HepG2 (cell line): ENCODE results near the gene LIN28B. TPM values are rescaled to one million over a fixed set of nuclear protein-coding genes. Genes with fewer than 3 reads are reported as not detected.

Experiments used
- ATAC-seq: fragments of 200-7000 bp; cut with Tn5 transposase; 3 replicates; pipeline ENCODE4 v1.9.1; 2020; ENCODE audit warnings: mild to moderate bottlenecking, moderate library complexity
- BruUV-seq: library from RNA; stranded (reverse); fragments of 400-500 nt; replicated peaks from 2 replicates; lab custom pipeline; 2021; lab: Mats Ljungman, UMichigan
- CTCF ChIA-PET: fragments of 300-600 bp; formaldehyde crosslinking; extraction: SDS; loops from one replicate; lab custom pipeline; 2021; ENCODE audit warnings: low total read pairs, inconsistent platforms, low intra/inter-chr PET ratio; lab: Yijun Ruan, JAX
- POLR2A ChIA-PET: fragments of 350-600 bp; sonication (Branson Sonifier 250); formaldehyde crosslinking; loops from one replicate; lab custom pipeline; 2020; ENCODE audit warnings: antibody characterized with exemption, inconsistent platforms; lab: Yijun Ruan, JAX
- DNase-seq: peaks from one replicate; pipeline ENCODE4 v3.0.0-alpha.2; 2015; ENCODE audit warnings: low spot score
- FAIRE-seq: peaks from 3 replicates; lab custom pipeline; 2011; peaks lifted over from hg19 to GRCh38; lab: Jason Lieb, UNC
- H2AFZ ChIP-seq: one replicate; pipeline ENCODE4 v1.6.1; 2011; ENCODE audit warnings: low read length, inconsistent platforms
- H3K27ac ChIP-seq: fragments of 300-600 bp; 3 replicates; pipeline ENCODE4 v1.8.0; 2011; ENCODE audit warnings: mixed run types, mild to moderate bottlenecking, mixed read lengths, low read length, inconsistent platforms; ENCODE audit not compliant: insufficient read depth; ENCODE audit errors: extremely low read length
- H3K27me3 ChIP-seq, 2 experiments: fragments of 200-600 bp in 1 of 2; 2 replicates in 1 of 2; 3 replicates in 1 of 2; pipeline versions ENCODE4 v1.6.0 to v1.8.0; 2011; ENCODE audit warnings: low read length in 2 of 2, mild to moderate bottlenecking in 2 of 2, moderate library complexity in 2 of 2, inconsistent platforms in 1 of 2; ENCODE audit not compliant: insufficient read depth in 2 of 2, control insufficient read depth in 1 of 2
- H3K36me3 ChIP-seq, 2 experiments: fragments of 200-600 bp in 1 of 2; replicated peaks in 1 of 2; 2 replicates in 1 of 2; 3 replicates in 1 of 2; pipeline versions ENCODE4 v1.5.1 to v1.8.0; 2011; ENCODE audit warnings: low read length in 2 of 2, inconsistent platforms in 1 of 2; ENCODE audit not compliant: insufficient read depth in 2 of 2, control insufficient read depth in 1 of 2
- H3K4me1 ChIP-seq: 2 replicates; pipeline ENCODE4 v1.5.1; 2012; ENCODE audit warnings: low read length, inconsistent platforms; ENCODE audit not compliant: insufficient read depth
- H3K4me2 ChIP-seq: 2 replicates; pipeline ENCODE4 v1.6.0; 2011; ENCODE audit warnings: low read depth, low read length, inconsistent platforms
- H3K4me3 ChIP-seq, 3 experiments: fragments of 200-600 bp in 1 of 3; sonication (generic), shearing (Covaris generic) in 1 of 3; replicated peaks in 1 of 3; 2 replicates each; pipeline ENCODE4 v1.5.1; 2011 to 2016; ENCODE audit warnings: low read length in 3 of 3, inconsistent platforms in 2 of 3, low read depth in 2 of 3, mild to moderate bottlenecking in 2 of 3, control low read depth in 1 of 3, mixed read lengths in 1 of 3; ENCODE audit not compliant: insufficient read depth in 1 of 3
- H3K79me2 ChIP-seq: one replicate; pipeline ENCODE4 v1.6.1; 2011; ENCODE audit warnings: low read length, inconsistent platforms; ENCODE audit not compliant: insufficient read depth
- H3K9ac ChIP-seq: 2 replicates; pipeline ENCODE4 v1.6.0; 2011; ENCODE audit warnings: mild to moderate bottlenecking, low read depth, low read length, inconsistent platforms; ENCODE audit not compliant: insufficient read depth
- H3K9me3 ChIP-seq: 2 replicates; pipeline ENCODE4 v1.5.1; 2012; ENCODE audit warnings: mild to moderate bottlenecking, low read length
- H4K20me1 ChIP-seq: 2 replicates; pipeline ENCODE4 v1.6.0; 2011; ENCODE audit warnings: inconsistent platforms, mild to moderate bottlenecking, low read length, moderate library complexity; ENCODE audit not compliant: insufficient read depth
- ZBTB40 ChIP-seq, 2 experiments: fragments of 450-650 bp in 1 of 2; sonication (generic) in 1 of 2; formaldehyde crosslinking in 1 of 2; IDR thresholded peaks; 2 replicates each; pipeline versions ENCODE4 v1.6.1 to v1.8.0; 2016 to 2022; ENCODE audit warnings: antibody characterized with exemption in 1 of 2, mild to moderate bottlenecking in 1 of 2, missing genetic modification reagents in 1 of 2
- WGBS: methylation state at CpG from one replicate; pipeline ENCODE4 v1.1.6; 2017; ENCODE audit warnings: low lambda C conversion rate; 5-methylcytosine and 5-hydroxymethylcytosine counted together
- in situ Hi-C: cut with HindIII; loops from 2 replicates; pipeline ENCODE4 v1.10.0; 2017; ENCODE audit warnings: low pct_unique_long_range_greater_than_20kb; ENCODE audit not compliant: extremely low pct_ligation_motif_present
- intact Hi-C: fragments of 100-400 bp; cut with micrococcal nuclease; formaldehyde crosslinking; loops from one replicate; pipeline ENCODE4 v1.10.0; 2022; ENCODE audit not compliant: unreplicated experiment
- polyA plus RNA-seq, 8 experiments: library from polyadenylated mRNA; depleted of rRNA in 3 of 8; stranded (reverse) in 7 of 8; unstranded in 1 of 8; fragments of >200 nt; fragmentation: Illumina TruSeq in 4 of 8; extraction: Trizol in 4 of 8; gene quantifications; 2 replicates each; pipeline versions ENCODE4 v1.2.1 to v1.2.3, GENCODE V29; 2011 to 2016; ENCODE audit warnings: low read depth in 4 of 8, missing spikeins in 1 of 8, mixed read lengths in 1 of 8; ENCODE audit not compliant: insufficient read depth in 1 of 8
- total RNA-seq, 5 experiments: library from RNA; depleted of rRNA; stranded (reverse); fragments of >200 nt; fragmentation: Illumina TruSeq; extraction: Trizol; gene quantifications; 2 replicates each; pipeline ENCODE4 v1.2.3, GENCODE V29; 2016; ENCODE audit warnings: low read depth in 1 of 5

The LIN28B gene
- total and polyA plus RNA-seq, 2 of the 13 experiments (the other 11 are each of a cell fraction or from before 2014, with no cell fraction given): 14.5 to 56.8 TPM

GRCh38 chr6:105058846-105059245, 101.9 kb downstream of the LIN28B start:
- H3K27ac ChIP-seq: no peak overlapping the region
- WGBS: 68% methylated on average over 4 of the region's 4 CpGs
- H4K20me1 ChIP-seq: no peaks in the 10 kb centered on the region; the same call in 1 of the 2 replicates
- peaks cover 17% of the 10 kb centered on the region for H3K79me2 ChIP-seq
- no TSS peak for BruUV-seq
- no peaks in the 10 kb centered on the region for H3K27me3 ChIP-seq
- in situ Hi-C loops: no loop called here
- ChIA-PET CTCF (no interaction called here), POLR2A (no interaction called here)
- peaks cover 0 to 4% of the 10 kb centered on the region in 2 experiments; a peak in 1 of 5 replicates for H3K36me3 ChIP-seq
- no peaks in the 10 kb centered on the region for H3K9me3 ChIP-seq
- TF ChIP-seq ZBTB40 (IDR thresholded peaks at IDR 0.05): no peak
- no peak for TF ChIP-seq ZBTB40 (CRISPR knock-in tag; IDR thresholded peaks at IDR 0.05)
- H3K4me3 ChIP-seq: no peak overlapping the region
- no peak overlapping the region for H3K4me2 ChIP-seq
- H2AFZ ChIP-seq: no peak overlapping the region
- DNase-seq: no peak
- intact Hi-C loops: no loop called here
- H3K9ac ChIP-seq: no peak overlapping the region
- no peak for ATAC-seq
- no peak for FAIRE-seq
- H3K4me1 ChIP-seq: no peaks in the 10 kb centered on the region; the same call in 1 of the 2 replicates
